Sigmoid colon (tissue), 4 donors: Measurements from ENCODE around the gene TOX2.

Source experiments
- EP300 ChIP-seq, 4 donors: sonication (generic); formaldehyde crosslinking; IDR thresholded peaks; one replicate each; pipeline ENCODE4 v1.6.1; 2017; ENCODE audit warnings: antibody characterized with exemption in 4 of 4
- POLR2A ChIP-seq, 2 donors: fragments of 450-650 bp; IDR thresholded peaks; one replicate each; pipeline ENCODE4 v1.6.1; 2016; ENCODE audit warnings: antibody characterized with exemption in 2 of 2, mild to moderate bottlenecking in 2 of 2, moderate library complexity in 2 of 2
- POLR2AphosphoS5 ChIP-seq, 4 donors: sonication (generic); formaldehyde crosslinking; IDR thresholded peaks; one replicate each; pipeline ENCODE4 v1.6.1; 2017; ENCODE audit warnings: antibody characterized with exemption in 4 of 4
- TF ChIP-seq, protein P1 (sequence below), 4 experiments: fragments of 450-650 bp in 3 of 4; fragments of 200-600 bp in 1 of 4; IDR thresholded peaks; one replicate each; pipeline ENCODE4 v1.5.1; 2016 to 2019; ENCODE audit warnings: antibody characterized with exemption in 4 of 4, mild to moderate bottlenecking in 3 of 4, moderate library complexity in 2 of 4

DNA sequence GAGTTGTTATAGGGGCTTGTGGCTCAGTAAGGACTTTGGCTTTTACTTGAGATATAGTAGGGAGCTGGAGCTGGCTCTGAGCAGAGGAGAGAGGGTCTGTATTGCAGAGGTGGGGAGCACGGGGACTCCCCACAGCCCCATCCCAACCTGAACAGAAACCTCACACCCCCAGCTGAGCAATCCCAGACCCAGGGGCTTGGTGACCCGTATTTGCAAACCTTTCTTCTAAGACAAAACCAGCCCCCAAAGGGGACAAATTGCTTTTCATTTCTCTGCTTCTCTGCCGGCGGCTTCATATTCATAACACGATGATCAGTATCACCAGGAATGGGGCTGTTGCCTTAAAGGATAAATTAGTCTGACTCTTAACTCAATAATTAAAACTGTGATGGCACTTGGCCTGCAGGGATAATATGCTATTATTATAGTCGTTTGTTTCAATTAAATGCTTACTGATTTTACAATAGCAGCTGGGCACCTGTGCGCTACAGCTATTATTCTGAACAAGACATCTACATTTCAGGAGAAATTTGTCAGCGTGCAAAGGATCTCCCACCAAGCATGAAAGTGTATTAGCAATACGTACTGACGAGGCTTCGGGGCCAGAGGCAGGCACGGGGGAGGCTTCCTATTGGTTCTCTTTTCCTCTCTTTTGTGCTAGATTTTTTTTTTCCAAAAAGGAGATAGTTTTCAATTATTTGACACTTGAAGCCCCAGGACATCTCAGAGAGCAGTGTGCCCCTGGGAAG, 118.1 kb downstream of the TOX2 start:
- TF ChIP-seq, protein P1, sequence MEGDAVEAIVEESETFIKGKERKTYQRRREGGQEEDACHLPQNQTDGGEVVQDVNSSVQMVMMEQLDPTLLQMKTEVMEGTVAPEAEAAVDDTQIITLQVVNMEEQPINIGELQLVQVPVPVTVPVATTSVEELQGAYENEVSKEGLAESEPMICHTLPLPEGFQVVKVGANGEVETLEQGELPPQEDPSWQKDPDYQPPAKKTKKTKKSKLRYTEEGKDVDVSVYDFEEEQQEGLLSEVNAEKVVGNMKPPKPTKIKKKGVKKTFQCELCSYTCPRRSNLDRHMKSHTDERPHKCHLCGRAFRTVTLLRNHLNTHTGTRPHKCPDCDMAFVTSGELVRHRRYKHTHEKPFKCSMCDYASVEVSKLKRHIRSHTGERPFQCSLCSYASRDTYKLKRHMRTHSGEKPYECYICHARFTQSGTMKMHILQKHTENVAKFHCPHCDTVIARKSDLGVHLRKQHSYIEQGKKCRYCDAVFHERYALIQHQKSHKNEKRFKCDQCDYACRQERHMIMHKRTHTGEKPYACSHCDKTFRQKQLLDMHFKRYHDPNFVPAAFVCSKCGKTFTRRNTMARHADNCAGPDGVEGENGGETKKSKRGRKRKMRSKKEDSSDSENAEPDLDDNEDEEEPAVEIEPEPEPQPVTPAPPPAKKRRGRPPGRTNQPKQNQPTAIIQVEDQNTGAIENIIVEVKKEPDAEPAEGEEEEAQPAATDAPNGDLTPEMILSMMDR (IDR thresholded peaks at IDR 0.05), result no peak
- TF ChIP-seq EP300 (IDR thresholded peaks at IDR 0.05) (no peak), POLR2A (IDR thresholded peaks at IDR 0.05) (no peak), POLR2AphosphoS5 (IDR thresholded peaks at IDR 0.05) (no peak)
